Progenitor cell of endocrine pancreas (in vitro differentiated cells): ENCODE results near the gene KANSL3. TPM values are rescaled to one million over a fixed set of nuclear protein-coding genes. Genes with fewer than 3 reads are reported as not detected.
"Not testable (repeated sequence)": the region's sequence is repeated elsewhere in the genome, so short reads cannot be mapped to it uniquely, and the experiment has no call there.

Experiments
- DNase-seq: peaks from one replicate; pipeline ENCODE4 v3.0.0; 2021; ENCODE audit warnings: low spot score; ENCODE audit not compliant: unreplicated experiment
- H3K27ac Mint-ChIP-seq: 2 replicates; pipeline ENCODE4 v1.8.0; 2021; ENCODE audit warnings: mild to moderate bottlenecking, moderate library complexity, mixed read lengths
- H3K27me3 Mint-ChIP-seq: 2 replicates; pipeline ENCODE4 v1.8.0; 2021; ENCODE audit warnings: mixed read lengths
- H3K36me3 Mint-ChIP-seq: 2 replicates; pipeline ENCODE4 v1.8.0; 2022; ENCODE audit warnings: mixed read lengths; ENCODE audit not compliant: insufficient read depth
- H3K4me1 Mint-ChIP-seq: 2 replicates; pipeline ENCODE4 v1.8.0; 2021; ENCODE audit warnings: low read depth, mixed read lengths
- H3K4me3 Mint-ChIP-seq: 2 replicates; pipeline ENCODE4 v1.8.0; 2021; ENCODE audit warnings: low read depth, mild to moderate bottlenecking, moderate library complexity, mixed read lengths
- H3K9me3 Mint-ChIP-seq: 2 replicates; pipeline ENCODE4 v1.8.0; 2021; ENCODE audit warnings: low read depth, mixed read lengths
- total RNA-seq: library from RNA; stranded (reverse); gene quantifications from 2 replicates; pipeline ENCODE4 v1.2.1, GENCODE V29; 2021
- TF ChIP-seq, protein P1 (sequence below): fragments of 200-600 bp; sonication (generic); IDR thresholded peaks from one replicate; pipeline ENCODE4 v1.5.0; 2021; ENCODE audit warnings: antibody characterized with exemption, mild to moderate bottlenecking; ENCODE audit not compliant: unreplicated experiment

KANSL3 gene
- total RNA-seq, 1 donor from 2014 or later: 57.7 TPM

DNA sequence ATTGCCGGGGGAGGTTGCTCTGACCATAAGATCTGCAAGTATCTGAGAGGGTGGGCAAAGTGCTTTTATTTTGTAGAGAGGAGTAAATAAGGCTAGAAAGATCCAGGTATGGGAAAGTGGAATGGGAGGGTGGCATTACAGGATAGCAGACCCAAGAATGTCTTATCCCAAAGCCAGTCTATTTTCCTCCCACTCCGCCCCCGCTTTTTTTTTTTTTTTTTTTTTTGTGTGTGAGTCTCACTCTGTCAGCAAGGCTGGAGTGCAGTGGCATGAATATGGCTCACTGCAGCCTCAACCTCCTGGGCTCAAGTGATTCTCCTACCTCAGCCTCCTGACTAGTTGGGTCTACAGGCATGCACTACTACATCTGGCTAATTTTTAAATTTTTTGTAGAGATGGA, 70.0 kb downstream of the KANSL3 start:
- no peaks in the 10 kb centered on the region for H3K27me3 Mint-ChIP-seq
- DNase-seq: no peak
- H3K4me1 Mint-ChIP-seq: no peaks in the 10 kb centered on the region

DNA sequence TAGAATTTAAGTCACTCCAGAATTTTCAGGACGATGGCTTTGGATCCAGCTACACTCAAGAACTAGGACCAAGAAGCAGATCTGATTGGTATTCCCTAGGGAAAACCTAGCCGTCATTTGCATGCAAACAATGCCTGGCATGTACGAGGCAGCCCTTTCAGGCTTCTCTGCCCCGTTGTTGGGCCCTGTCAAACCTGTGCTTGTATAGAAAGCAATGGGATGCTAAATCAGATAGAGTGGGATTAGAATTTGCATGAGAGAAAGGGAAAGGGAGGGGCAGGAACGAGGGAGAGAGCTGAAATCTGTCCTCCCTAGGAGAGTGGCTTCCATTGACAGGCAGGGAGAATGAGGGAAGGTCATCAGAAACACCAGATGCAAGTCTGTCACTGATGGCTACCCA, 73.0 kb downstream of the KANSL3 start:
- no peak for DNase-seq
- H3K36me3 Mint-ChIP-seq: no peaks in the 10 kb centered on the region
- no peaks in the 10 kb centered on the region for H3K4me1 Mint-ChIP-seq
- no peaks in the 10 kb centered on the region for H3K9me3 Mint-ChIP-seq
- no peak overlapping the region for H3K4me3 Mint-ChIP-seq
- TF ChIP-seq, protein P1, sequence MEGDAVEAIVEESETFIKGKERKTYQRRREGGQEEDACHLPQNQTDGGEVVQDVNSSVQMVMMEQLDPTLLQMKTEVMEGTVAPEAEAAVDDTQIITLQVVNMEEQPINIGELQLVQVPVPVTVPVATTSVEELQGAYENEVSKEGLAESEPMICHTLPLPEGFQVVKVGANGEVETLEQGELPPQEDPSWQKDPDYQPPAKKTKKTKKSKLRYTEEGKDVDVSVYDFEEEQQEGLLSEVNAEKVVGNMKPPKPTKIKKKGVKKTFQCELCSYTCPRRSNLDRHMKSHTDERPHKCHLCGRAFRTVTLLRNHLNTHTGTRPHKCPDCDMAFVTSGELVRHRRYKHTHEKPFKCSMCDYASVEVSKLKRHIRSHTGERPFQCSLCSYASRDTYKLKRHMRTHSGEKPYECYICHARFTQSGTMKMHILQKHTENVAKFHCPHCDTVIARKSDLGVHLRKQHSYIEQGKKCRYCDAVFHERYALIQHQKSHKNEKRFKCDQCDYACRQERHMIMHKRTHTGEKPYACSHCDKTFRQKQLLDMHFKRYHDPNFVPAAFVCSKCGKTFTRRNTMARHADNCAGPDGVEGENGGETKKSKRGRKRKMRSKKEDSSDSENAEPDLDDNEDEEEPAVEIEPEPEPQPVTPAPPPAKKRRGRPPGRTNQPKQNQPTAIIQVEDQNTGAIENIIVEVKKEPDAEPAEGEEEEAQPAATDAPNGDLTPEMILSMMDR: no peak
- no peaks in the 10 kb centered on the region for H3K27me3 Mint-ChIP-seq
- no peak overlapping the region for H3K27ac Mint-ChIP-seq

More for the DNA sequence above, 70.0 kb downstream of the KANSL3 start:
- Mint-ChIP-seq H3K36me3 (no peaks in the 10 kb centered on the region), H3K4me3 (no peak overlapping the region), H3K9me3 (no peaks in the 10 kb centered on the region), H3K27ac (no peak overlapping the region)
- TF ChIP-seq, protein P1: no peak

DNA sequence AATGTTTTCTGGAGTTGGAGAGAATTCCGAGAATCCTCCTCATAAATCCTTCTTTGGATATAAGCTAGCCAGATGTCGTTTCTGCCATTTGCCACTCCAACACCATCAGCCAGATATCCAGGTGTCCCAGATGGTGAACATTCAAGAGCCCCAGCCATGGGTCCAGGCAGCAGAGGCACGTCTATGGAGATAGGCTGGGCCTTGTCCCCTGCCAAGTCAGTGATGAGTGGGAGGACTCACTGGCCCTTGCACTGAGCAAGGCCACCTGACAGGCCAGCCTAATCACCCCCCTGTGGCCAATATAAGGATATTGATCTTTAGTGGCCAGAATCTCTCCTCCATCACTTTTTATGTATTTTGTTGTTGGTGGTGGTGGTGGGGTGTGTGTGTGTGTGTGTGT, 73.5 kb downstream of the KANSL3 start:
- TF ChIP-seq, protein P1: no peak
- H3K4me1 Mint-ChIP-seq: no peaks in the 10 kb centered on the region
- DNase-seq: no peak
- no peaks in the 10 kb centered on the region for H3K27me3 Mint-ChIP-seq
- no peak overlapping the region for H3K4me3 Mint-ChIP-seq
- no peak overlapping the region for H3K27ac Mint-ChIP-seq
- no peaks in the 10 kb centered on the region for H3K9me3 Mint-ChIP-seq
- H3K36me3 Mint-ChIP-seq: no peaks in the 10 kb centered on the region

DNA sequence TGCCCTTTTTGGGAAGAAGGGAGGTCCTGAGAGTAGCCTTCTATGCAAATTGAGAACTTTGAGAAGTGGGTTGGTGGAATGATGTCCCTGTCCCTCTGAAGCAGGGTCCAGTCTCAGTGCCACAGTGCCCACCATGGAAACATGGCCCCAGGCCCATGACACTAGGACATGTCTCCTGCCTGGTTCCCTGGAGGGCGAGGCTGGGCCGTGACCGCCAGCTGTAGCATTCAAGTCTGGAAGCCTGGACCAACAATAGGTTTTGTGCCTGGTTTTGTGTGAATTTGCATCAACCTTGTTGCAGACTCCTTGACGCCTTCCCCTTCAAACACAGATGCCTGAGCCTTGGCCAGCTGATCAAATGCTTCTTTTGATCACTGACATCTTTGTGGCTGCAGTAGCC, 74.1 kb downstream of the KANSL3 start:
- Mint-ChIP-seq H3K4me3 (no peak overlapping the region), H3K4me1 (no peaks in the 10 kb centered on the region), H3K27ac (no peak overlapping the region), H3K36me3 (no peaks in the 10 kb centered on the region), H3K27me3 (no peaks in the 10 kb centered on the region), H3K9me3 (no peaks in the 10 kb centered on the region)
- TF ChIP-seq, protein P1: no peak
- no peak for DNase-seq

DNA sequence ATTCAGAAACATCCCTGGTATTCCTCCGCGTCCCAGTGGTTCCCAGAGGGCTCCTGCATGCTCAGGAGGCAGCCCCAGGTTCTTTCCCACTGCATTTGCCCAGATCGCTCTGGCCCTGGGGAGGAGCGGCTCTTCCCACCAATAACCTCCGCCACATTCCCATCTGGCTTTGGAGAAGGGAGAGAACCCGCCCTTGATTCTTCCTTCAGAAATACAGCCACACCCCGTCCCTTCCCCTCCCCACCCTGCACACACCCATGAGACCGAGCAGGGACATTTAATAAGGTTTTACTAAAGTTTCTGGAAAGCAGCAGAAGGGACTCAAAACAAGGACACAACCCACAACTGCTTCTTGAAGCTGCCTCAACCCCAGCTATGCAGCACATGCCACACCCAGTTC, 79.6 kb downstream of the KANSL3 start:
- H3K27ac Mint-ChIP-seq: no peak overlapping the region
- H3K9me3 Mint-ChIP-seq: no peaks in the 10 kb centered on the region
- no peaks in the 10 kb centered on the region for H3K36me3 Mint-ChIP-seq
- H3K27me3 Mint-ChIP-seq: no peaks in the 10 kb centered on the region
- H3K4me1 Mint-ChIP-seq: peaks cover 8% of the 10 kb centered on the region
- TF ChIP-seq, protein P1: no peak
- DNase-seq: no peak
- H3K4me3 Mint-ChIP-seq: no peak overlapping the region

DNA sequence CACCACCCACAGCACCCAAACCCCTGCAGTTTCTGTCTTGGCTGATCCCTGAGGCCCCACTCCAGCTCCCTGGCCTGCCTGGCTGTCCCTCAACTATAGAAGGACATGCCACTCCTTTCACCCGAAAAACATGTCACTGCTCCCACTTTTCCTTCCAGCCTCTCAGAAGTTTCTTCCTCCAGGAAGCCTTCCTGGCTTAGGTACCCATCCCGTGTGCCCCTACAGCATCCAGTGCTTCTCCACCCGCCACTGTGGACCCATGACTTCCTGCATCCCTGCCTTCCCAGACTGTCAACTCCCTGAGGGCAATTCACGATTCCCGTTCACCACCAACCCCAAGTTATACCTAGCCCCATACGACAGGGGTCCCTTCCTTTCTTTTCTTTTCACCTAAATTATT, 80.1 kb downstream of the KANSL3 start:
- Mint-ChIP-seq H3K4me3 (no peak overlapping the region), H3K36me3 (no peaks in the 10 kb centered on the region), H3K27me3 (no peaks in the 10 kb centered on the region), H3K4me1 (peaks cover 8% of the 10 kb centered on the region), H3K27ac (peak overlapping the region; percentile 35), H3K9me3 (no peaks in the 10 kb centered on the region)
- TF ChIP-seq, protein P1: no peak
- DNase-seq: no peak

DNA sequence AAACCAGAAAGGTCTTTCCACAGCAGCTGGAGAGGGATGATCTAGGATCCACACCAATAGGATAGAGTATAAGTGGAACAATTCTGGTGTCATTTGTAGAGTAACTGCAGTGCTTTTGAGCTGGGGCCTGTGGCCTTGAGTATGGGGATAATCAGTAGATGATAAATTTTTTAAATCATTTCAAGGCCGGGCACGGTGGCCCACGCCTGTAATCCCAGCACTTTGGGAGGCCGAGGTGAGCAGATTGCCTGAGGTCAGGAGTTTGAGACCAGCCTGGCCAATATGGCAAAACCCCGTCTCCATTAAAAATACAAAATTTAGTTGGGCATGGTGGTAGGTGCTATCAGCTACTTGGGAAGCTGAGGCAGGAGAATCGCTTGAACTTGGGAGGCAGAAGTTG, 80.7 kb downstream of the KANSL3 start:
- H3K36me3 Mint-ChIP-seq, H3K27me3 Mint-ChIP-seq, DNase-seq, H3K4me3 Mint-ChIP-seq, H3K9me3 Mint-ChIP-seq, H3K27ac Mint-ChIP-seq, H3K4me1 Mint-ChIP-seq: not testable (repeated sequence)
